NCI-H1694 (cell line): ENCODE data around the gene ESYT3.

Source experiments
- DNase-seq: peaks from one replicate; lab custom pipeline; 2025; lab: John Stamatoyannopoulos, UW

ESYT3 gene, protein sequence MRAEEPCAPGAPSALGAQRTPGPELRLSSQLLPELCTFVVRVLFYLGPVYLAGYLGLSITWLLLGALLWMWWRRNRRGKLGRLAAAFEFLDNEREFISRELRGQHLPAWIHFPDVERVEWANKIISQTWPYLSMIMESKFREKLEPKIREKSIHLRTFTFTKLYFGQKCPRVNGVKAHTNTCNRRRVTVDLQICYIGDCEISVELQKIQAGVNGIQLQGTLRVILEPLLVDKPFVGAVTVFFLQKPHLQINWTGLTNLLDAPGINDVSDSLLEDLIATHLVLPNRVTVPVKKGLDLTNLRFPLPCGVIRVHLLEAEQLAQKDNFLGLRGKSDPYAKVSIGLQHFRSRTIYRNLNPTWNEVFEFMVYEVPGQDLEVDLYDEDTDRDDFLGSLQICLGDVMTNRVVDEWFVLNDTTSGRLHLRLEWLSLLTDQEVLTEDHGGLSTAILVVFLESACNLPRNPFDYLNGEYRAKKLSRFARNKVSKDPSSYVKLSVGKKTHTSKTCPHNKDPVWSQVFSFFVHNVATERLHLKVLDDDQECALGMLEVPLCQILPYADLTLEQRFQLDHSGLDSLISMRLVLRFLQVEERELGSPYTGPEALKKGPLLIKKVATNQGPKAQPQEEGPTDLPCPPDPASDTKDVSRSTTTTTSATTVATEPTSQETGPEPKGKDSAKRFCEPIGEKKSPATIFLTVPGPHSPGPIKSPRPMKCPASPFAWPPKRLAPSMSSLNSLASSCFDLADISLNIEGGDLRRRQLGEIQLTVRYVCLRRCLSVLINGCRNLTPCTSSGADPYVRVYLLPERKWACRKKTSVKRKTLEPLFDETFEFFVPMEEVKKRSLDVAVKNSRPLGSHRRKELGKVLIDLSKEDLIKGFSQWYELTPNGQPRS

DNA sequence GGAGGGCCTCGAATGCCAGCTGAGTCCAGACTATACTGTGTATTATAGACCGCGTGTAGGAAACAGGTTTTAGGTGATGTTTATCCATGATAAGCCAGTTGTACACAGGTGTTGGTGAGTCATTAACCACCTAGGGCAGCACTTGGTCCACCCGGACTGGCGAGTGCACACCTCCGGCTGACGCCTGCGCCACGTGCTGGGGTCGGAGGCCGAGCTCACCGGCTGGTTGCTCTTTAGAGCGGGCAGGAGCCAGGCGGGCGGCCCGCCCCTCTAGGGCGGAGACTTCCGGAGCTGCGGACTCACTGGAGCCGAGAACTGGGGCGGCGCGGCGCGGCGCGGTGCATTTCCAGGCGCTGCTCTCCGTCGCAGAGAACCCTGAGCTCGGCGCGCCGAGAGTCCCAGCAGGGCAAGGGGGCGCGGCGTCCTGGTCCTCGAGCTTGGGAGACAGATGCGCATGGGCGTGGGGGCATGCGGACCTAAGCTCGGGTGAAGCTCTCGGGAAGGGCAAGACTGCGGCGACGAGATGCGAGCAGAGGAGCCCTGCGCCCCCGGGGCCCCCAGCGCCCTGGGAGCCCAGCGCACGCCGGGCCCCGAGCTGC, at the start of gene ESYT3:
Gene ESYT3, plus strand, starts transcription at position 341 of the 599 bp plus-strand sequence. Its CDS starts 183 bp downstream, at position 524.
- DNase-seq, result no peak

DNA sequence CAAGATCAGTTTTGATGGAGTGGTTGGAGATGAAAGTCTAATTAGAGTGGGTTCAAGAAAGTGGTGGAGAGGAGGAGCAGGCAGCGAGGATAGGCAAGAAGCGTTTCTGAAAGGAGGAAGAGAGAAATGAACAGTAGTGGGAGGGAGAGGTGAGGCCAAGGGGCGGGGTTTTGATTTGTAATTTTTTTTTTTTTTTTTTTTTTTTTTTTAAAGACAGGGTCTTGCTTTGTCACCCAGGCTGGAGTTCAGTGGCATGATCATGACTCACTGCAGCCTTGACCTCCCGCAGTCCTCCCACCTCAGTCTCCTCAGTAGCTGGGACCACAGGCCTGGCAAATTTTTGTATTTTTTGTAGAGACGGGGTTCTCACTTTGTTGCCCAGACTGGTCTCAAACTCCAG, 49.4 kb upstream of the ESYT3 start:
- no peak for DNase-seq

DNA sequence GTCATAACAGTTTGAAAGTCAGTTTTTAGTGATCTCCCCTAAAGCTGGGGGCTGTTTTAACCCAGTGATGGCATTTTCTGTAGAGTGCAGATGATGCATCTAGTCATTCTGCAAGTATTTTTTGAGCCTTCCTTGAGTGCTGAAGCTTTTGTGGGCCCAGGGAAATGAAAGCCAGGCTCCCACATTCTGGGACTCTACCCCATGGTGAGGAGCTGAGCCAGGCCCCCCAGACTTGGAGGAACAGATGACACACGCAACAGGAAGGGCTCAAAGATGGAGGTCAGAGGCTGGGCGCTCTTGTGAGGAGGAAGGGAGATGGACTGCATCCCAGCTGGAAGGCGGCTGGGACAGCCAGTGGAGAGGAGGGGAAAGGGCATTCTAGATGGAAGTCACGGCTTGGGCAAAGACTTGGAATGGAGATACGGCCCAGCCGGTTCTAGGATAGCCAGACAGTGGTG, 45.2 kb upstream of the ESYT3 start:
- no peak for DNase-seq

DNA sequence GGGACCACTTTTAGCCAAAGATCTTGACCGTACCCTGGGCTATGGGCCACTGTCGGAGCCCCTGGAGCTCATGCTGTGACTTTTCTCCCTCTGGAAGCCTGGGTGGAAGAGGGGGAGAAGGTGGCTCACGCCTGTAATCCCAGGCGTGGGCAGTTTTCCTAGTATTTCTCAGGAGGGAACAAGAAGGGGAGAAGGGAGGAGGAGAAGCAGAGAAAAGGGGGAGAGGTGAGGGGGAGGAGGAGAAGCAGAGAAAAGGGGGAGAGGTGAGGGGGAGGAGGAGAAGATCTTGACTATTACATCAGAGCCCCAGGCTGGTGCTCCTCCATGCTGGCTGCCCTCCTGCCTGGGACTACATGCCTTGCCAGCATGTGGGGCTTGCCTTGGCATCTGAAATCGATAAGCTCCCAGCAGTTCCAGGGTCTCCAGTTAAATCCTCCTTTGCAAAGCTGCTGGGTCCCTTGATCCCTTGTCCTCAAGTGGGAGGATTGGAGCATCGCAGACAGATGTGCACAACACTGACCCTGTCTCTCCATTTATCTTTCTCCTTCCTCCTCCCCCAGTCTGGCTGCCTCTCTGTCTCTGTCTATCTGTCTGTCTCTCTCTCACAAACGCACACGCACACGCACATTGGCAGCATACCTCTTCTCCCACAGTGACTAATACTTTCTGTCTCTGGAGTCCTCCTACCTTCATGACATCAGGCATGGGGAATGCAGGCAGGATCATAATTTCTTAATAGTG, 44.4 kb upstream of the ESYT3 start:
- no peak for DNase-seq

DNA sequence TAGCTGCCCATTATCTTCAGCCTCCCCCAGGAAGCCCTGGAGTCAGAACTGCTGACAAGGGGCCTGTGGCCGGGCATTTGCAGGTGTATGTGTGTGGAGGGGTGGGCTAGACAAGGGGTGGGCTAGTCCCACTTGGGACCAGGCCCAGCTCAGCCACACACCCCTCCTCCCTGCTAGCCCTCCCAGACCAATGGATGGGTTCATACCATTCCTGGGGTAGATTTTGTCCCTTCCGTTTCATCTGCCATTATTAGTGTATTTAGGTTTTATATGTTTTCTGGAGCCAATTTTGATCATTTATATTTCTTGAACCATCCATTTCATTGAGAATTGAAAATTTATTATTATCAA, 43.9 kb upstream of the ESYT3 start:
- DNase-seq, result no peak

DNA sequence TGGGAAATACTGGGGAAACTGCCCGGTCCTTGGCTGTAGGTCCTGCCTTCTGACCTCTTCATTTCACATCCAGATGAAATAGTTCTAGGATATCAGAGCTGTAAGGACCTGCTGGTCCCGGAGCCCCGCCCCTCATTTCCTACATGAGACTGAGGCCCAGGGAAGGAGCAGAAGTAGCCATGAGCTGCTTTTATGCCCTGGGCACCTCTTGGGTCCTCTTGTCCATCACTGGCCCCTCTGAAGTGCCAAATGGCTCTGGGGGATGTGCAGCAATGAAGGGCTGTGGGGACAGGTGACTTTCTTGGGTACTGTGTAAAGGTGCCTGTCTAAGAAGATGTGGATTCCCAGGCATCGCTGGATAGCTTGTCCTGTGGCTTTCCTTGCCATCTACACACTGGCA, 40.3 kb upstream of the ESYT3 start:
- DNase-seq, result no peak

DNA sequence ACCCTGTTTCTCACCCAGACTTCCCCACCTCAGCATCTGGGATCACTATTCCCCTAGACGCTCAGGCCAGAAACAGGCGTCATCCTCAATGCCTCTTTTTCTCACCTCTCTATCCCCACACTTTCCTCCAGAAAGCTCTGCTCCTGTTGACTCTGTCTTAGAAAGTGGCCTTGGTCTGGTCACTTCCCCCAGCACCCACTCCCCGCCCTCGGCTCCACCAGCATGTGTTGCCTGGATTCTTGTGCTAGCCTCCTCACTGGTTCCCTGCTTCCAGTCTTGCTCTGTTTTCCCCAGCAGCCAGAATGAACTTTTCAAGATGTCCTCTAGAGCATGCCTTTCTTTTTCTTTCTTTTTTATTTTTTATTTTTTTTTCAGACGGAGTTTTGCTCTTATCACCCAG, 39.7 kb upstream of the ESYT3 start:
- DNase-seq, result no peak

DNA sequence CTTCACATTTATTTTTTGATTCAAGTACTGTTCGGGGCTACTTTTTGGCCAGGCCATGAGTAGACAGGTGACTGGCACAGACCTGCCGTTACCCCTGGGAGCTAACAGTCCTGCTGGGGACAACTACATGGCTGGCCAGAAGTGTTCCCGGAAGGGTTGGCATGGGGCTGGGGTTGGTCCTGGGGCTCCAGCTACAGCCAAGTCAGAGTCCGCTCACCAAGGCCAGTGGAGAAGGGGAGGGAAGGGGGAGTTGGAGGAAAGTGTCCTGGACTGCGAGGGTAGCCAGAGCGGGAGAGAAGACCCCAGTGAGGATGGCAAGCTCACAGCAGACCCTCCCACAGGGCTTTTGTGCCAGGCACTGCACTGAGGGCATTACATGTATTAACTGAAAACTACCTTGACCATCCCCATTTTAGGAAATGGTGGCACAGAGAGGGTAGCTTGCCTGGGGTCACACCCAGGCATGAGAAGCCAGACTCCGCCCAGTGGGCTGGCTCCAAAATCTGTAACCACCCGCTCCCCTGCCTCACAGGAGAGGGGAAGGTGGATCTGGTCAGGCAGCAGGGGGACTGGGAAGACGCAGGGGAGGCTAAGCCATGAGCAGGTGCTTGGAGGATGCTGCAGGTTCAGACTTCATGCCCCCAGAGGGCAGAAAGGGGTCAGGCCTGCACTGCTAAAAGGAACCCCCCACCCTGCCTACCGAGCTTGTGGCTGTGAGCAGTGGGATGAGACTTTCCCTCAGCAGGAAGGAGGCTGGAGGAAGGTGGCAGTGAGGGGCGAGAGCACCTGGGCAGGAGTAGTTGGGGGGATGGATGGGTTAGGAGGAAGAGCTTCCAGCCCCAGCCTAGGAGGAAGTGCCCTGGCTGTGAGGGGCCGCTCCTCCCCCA, 38.3 kb upstream of the ESYT3 start:
- no peak for DNase-seq

DNA sequence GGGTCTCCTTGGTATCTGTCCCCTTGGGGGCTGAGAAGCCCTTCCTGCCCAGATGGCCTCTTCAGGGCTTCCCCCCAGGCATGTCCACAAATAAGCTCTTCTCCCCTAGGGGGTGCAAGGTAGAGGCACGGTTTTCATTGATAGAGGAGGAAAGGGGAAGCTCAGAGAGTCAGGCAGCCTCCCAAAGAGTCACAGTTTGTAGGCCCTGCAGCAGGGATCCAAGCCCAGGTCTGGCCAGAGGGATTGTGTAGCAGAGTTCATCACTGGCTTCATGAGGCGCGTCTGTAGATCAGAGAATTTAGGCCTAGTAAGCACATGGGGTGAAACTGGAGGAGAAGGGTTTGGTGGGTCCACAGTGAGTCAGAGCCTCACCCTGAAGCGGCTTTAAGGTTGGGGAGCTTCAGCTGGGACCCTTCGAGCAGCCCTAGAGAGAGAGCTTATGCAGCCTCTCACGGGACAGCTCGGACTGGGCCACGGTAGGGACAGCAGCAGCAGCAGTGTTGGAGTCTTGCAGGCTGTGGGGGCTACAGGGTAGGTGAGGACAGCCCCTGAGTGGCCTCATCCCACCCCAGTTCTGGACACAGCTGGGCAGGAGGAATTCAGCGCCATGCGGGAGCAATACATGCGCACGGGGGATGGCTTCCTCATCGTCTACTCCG, 37.5 kb upstream of the ESYT3 start:
- DNase-seq, result no peak

DNA sequence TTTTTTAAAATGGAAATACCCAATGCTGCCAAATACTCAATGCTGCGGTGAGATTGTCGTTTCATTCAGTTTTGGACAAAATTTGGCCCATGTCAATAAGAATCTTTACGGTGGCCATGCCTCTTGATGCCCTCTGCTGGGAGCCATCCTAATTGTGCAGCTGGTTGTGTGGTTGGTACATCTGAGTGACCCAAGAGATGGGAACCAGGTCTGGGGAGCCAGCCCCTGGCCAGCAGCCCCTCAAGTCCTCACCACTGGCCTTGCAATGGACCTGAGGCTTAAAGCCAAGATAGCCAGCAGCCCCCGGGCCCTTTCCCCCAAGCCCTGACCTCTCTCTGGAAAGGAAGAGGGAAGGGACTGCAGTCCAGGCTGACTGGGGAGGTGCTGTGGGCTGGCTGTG, 36.4 kb upstream of the ESYT3 start:
- DNase-seq, result no peak

DNA sequence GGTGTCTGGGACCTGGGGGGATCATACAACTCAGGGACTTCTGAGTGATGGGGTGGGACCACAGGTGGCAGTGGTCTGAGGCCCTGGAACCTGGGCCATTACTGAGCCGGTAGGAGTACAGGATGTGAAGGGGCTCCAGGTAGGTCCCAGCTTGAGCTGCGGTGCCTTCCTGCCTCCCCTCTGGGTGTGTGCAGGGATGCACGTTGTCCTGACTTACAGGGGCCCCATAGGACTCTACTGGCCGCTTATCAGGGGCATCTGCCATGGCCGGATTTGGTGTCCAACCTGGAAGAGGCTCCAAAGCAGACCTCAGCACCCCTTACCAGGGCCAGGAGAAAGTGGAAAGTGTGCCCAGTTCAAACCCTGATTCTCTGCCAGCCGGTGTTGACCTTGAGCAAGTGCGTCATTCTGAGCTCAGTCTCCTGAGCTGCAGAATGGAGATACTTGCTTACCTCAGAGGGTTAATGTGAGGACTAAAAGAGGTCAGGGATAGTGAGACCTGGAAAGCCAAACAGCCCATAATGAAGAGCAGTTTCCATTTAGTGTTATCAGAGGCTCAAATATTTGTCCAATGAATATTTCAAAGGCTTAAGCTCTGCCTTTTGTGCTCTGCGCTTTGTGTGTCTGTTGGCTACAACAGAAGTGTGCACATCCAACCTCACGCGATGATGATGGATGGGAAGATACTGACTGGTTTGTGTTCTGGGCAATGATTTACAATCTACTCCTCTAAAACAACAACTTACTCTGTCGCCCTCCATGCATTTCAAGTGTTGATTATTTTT, 35.4 kb upstream of the ESYT3 start:
- no peak for DNase-seq

DNA sequence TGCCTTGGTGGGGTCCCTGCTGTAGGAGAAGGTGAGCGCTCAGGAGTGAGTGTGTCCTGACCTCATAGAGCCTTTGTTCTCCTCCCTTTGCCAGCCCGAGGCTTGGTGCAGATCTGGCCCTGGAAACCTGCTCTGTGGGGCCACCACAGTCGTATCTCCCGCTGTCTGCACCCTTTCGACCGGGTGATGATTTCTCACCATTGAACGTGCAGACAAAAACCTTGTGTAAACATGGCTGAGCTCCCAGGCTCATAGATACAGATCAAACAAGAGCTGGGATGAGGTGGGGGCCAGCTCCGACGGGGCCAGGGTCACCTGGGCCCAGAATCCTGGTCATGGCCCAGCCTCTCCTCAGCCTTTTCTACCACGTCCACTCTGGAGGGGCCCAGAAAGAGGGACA, 34.6 kb upstream of the ESYT3 start:
- DNase-seq, result no peak

DNA sequence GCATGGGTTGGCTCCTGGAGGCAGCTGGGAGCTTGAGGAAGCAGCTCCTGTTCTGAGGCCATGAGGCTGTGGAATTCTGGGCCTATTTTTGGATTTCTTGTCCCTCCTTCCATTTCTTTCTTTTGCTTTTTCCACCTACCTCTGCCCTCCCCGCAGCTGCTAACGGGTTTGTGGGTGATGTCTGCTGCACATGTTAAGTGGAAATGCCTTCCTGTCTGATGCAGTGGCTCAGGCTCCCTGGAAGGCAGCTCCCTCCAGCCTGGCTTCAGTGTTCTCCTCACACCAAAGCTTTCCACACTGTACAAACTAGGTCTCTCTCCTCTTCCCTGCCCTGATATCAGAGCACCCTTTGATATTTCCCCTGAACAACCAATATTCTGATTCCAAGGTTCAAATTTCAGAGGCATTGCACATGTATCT, 33.8 kb upstream of the ESYT3 start:
- no peak for DNase-seq

DNA sequence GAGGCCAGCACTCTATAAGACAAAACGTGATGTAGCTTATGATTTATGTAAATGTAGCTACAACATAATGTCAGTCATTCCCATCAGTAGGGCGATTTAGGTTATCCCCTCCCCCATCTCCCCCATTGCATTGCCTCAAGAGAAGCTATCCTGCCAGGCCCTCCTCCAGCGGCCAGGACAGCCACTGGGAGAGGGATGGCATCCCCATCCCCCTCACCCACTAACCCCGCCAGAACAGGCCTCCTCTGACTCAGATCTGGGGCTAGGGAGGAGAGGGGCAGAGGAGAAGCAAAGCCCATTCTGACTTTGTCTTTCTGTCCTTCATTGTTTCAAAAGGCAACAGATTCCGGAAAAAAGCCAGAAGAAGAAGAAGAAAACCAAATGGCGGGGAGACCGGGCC, 32.6 kb upstream of the ESYT3 start:
- no peak for DNase-seq

DNA sequence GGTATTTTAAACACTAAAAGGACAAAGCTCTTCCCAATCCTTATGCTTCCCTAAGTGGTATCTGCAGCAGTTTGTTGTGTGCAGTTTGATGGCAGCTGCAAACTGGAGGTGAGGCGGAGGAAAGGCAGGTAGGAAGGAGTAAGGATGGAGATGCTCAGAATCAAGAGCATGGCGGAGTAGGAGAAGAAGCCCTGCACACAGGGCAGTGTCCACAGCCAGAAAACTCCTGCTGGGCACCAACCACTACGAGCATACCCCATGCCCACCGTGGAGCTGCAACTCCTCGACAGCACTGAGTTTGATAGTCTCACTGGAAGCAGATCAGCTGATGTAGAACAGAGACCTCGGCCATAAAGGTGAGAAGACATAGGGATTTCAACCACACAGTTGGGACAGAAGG, 30.3 kb upstream of the ESYT3 start:
- DNase-seq, result no peak

DNA sequence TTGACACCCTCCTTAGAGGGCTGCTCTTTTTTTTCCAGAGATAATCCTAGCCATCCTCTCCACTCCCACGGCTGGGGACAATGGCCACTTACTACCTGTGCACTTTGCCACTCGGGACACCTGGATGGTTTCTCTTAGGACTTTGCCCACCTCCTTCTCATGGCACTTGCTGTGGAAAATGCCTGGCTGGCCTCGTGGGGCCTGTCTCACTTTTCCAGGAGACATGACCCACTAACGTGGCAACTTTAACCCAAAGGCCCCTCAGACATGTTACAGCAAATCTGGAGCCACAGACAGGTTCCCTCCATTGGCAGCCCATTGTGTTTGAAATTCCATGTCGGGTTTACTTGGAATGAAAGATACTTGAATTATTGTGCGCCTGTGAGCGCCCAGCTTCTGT, 29.4 kb upstream of the ESYT3 start:
- DNase-seq, result no peak

DNA sequence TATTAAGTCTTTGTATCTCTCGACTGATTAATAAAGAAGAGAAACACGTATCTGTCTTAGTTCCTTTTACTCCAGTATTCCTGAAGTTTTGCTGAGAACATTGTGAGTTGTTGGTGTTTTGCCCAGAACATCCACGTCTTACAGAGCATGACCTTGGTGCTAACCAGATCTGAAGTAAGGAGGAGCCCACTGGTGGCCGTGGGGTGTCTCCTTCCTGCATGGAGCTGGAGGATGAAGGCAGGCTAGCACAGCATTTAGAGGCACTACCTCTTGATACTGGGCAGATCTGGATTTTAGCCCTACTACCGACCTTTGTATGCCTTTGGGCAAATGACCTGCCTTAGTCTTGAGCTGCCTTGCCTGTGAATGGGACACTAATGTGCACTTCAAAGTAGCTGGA, 28.9 kb upstream of the ESYT3 start:
- DNase-seq, result no peak

DNA sequence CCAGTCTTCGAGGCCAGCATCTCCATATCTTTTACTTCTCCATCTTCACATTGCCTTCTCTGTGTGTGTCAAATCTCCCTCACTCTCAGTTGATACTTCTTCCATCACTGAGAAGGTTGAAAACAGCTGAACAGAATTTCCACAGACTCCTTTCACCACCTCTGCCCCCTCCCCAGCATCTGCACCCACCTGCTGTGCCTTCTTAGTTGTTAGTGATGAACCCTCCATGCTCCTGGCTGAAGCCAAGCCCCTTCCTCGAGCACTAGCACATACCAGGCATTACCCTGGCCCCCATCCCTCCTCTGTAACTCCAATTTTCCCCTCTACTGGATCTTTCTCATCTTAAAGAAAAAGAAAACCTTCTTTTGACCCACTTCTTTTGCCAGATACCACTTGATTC, 27.8 kb upstream of the ESYT3 start:
- DNase-seq, result no peak

DNA sequence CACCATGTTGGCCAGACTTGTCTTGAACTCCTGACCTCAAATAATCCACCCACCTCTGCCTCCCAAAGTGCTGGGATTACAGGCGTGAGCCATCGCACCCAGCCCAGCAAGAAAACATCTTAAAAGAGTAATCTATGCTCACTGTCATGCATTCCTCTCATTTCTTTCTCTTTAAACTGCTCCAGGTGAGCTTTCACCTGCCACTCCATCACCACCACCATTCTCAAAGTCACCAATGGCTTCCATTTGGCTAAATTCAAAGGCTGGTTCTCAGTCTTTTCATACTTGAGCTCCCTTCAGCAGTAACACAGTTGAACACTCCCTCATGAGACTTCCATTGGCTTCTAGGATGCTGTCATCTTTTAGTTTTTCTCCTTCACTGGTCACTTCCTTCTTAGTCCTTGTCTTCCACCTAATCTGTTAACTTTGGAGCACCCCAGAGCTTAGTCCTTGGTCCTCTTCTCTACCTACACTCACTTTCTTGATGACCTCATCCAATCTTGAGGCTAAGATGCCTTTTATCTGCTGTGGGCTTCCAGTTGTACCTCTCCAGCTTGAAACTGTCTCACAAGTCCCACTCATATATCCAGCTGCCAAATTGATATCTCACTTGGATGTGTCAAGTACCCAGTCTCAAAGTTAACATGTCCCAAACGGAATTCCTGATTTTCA, 27.0 kb upstream of the ESYT3 start:
- no peak for DNase-seq
